HepG2 (cell line): Measurements from ENCODE around the gene DLL1. TPM values are rescaled to one million over a fixed set of nuclear protein-coding genes. Genes with fewer than 3 reads are reported as not detected.

Source experiments
- ATAC-seq: fragments of 200-7000 bp; cut with Tn5 transposase; 3 replicates; pipeline ENCODE4 v1.9.1; 2020; ENCODE audit warnings: mild to moderate bottlenecking, moderate library complexity
- BruUV-seq: library from RNA; stranded (reverse); fragments of 400-500 nt; replicated peaks from 2 replicates; lab custom pipeline; 2021; lab: Mats Ljungman, UMichigan
- CTCF ChIA-PET: fragments of 300-600 bp; formaldehyde crosslinking; extraction: SDS; loops from one replicate; lab custom pipeline; 2021; ENCODE audit warnings: low total read pairs, inconsistent platforms, low intra/inter-chr PET ratio; lab: Yijun Ruan, JAX
- POLR2A ChIA-PET: fragments of 350-600 bp; sonication (Branson Sonifier 250); formaldehyde crosslinking; loops from one replicate; lab custom pipeline; 2020; ENCODE audit warnings: antibody characterized with exemption, inconsistent platforms; lab: Yijun Ruan, JAX
- DNase-seq: peaks from one replicate; pipeline ENCODE4 v3.0.0-alpha.2; 2015; ENCODE audit warnings: low spot score
- FAIRE-seq: peaks from 3 replicates; lab custom pipeline; 2011; peaks lifted over from hg19 to GRCh38; lab: Jason Lieb, UNC
- H2AFZ ChIP-seq: one replicate; pipeline ENCODE4 v1.6.1; 2011; ENCODE audit warnings: low read length, inconsistent platforms
- H3K27ac ChIP-seq: fragments of 300-600 bp; 3 replicates; pipeline ENCODE4 v1.8.0; 2011; ENCODE audit warnings: mixed run types, mild to moderate bottlenecking, mixed read lengths, low read length, inconsistent platforms; ENCODE audit not compliant: insufficient read depth; ENCODE audit errors: extremely low read length
- H3K27me3 ChIP-seq, 2 experiments: fragments of 200-600 bp in 1 of 2; 2 replicates in 1 of 2; 3 replicates in 1 of 2; pipeline versions ENCODE4 v1.6.0 to v1.8.0; 2011; ENCODE audit warnings: low read length in 2 of 2, mild to moderate bottlenecking in 2 of 2, moderate library complexity in 2 of 2, inconsistent platforms in 1 of 2; ENCODE audit not compliant: insufficient read depth in 2 of 2, control insufficient read depth in 1 of 2
- H3K36me3 ChIP-seq, 2 experiments: fragments of 200-600 bp in 1 of 2; replicated peaks in 1 of 2; 2 replicates in 1 of 2; 3 replicates in 1 of 2; pipeline versions ENCODE4 v1.5.1 to v1.8.0; 2011; ENCODE audit warnings: low read length in 2 of 2, inconsistent platforms in 1 of 2; ENCODE audit not compliant: insufficient read depth in 2 of 2, control insufficient read depth in 1 of 2
- H3K4me1 ChIP-seq: 2 replicates; pipeline ENCODE4 v1.5.1; 2012; ENCODE audit warnings: low read length, inconsistent platforms; ENCODE audit not compliant: insufficient read depth
- H3K4me2 ChIP-seq: 2 replicates; pipeline ENCODE4 v1.6.0; 2011; ENCODE audit warnings: low read depth, low read length, inconsistent platforms
- H3K4me3 ChIP-seq, 3 experiments: fragments of 200-600 bp in 1 of 3; sonication (generic), shearing (Covaris generic) in 1 of 3; replicated peaks in 1 of 3; 2 replicates each; pipeline ENCODE4 v1.5.1; 2011 to 2016; ENCODE audit warnings: low read length in 3 of 3, inconsistent platforms in 2 of 3, low read depth in 2 of 3, mild to moderate bottlenecking in 2 of 3, control low read depth in 1 of 3, mixed read lengths in 1 of 3; ENCODE audit not compliant: insufficient read depth in 1 of 3
- H3K79me2 ChIP-seq: one replicate; pipeline ENCODE4 v1.6.1; 2011; ENCODE audit warnings: low read length, inconsistent platforms; ENCODE audit not compliant: insufficient read depth
- H3K9ac ChIP-seq: 2 replicates; pipeline ENCODE4 v1.6.0; 2011; ENCODE audit warnings: mild to moderate bottlenecking, low read depth, low read length, inconsistent platforms; ENCODE audit not compliant: insufficient read depth
- H3K9me3 ChIP-seq: 2 replicates; pipeline ENCODE4 v1.5.1; 2012; ENCODE audit warnings: mild to moderate bottlenecking, low read length
- H4K20me1 ChIP-seq: 2 replicates; pipeline ENCODE4 v1.6.0; 2011; ENCODE audit warnings: inconsistent platforms, mild to moderate bottlenecking, low read length, moderate library complexity; ENCODE audit not compliant: insufficient read depth
- BRF2 ChIP-seq: sonication (generic); formaldehyde crosslinking; IDR thresholded peaks from 2 replicates; pipeline ENCODE4 v1.8.1; 2022; ENCODE audit warnings: mild to moderate bottlenecking, missing genetic modification reagents
- CBX5 ChIP-seq: sonication (generic); formaldehyde crosslinking; IDR thresholded peaks from 2 replicates; pipeline ENCODE4 v1.4.0; 2020; ENCODE audit warnings: missing genetic modification reagents, borderline replicate concordance
- CEBPZ ChIP-seq: IDR thresholded peaks from 2 replicates; pipeline ENCODE4 v1.6.1; 2012; ENCODE audit warnings: low read length, improper control_type of control experiment
- GABPB1 ChIP-seq: IDR thresholded peaks from 2 replicates; pipeline ENCODE4 v1.6.1; 2016; ENCODE audit warnings: mild to moderate bottlenecking, missing genetic modification reagents, moderate library complexity, missing compliant biosample characterization
- KAT2B ChIP-seq: fragments of 150-350 bp; IDR thresholded peaks from 2 replicates; pipeline ENCODE4 v1.6.1; 2014; ENCODE audit warnings: low read depth, low read length, borderline replicate concordance
- MXD4 ChIP-seq: IDR thresholded peaks from 2 replicates; pipeline ENCODE4 v1.6.1; 2016; ENCODE audit warnings: mild to moderate bottlenecking, missing biosample characterization, missing genetic modification reagents
- NFE2L1 ChIP-seq: sonication (generic); formaldehyde crosslinking; IDR thresholded peaks from 2 replicates; pipeline ENCODE4 v1.4.0; 2020; ENCODE audit warnings: missing genetic modification reagents, mild to moderate bottlenecking, borderline replicate concordance
- NR2C2 ChIP-seq: sonication (generic); formaldehyde crosslinking; IDR thresholded peaks from 2 replicates; pipeline ENCODE4 v1.4.0; 2020; ENCODE audit warnings: missing genetic modification reagents, mild to moderate bottlenecking, moderate library complexity, borderline replicate concordance
- PHB2 ChIP-seq: fragments of 450-650 bp; IDR thresholded peaks from 2 replicates; pipeline ENCODE4 v1.6.1; 2018; ENCODE audit not compliant: partially characterized antibody
- PRMT3 ChIP-seq: sonication (generic); formaldehyde crosslinking; IDR thresholded peaks from 2 replicates; pipeline ENCODE4 v1.8.1; 2022; ENCODE audit warnings: low read depth, mild to moderate bottlenecking, moderate library complexity, missing genetic modification reagents, borderline replicate concordance
- SP4 ChIP-seq: sonication (generic); formaldehyde crosslinking; IDR thresholded peaks from 2 replicates; pipeline ENCODE4 v1.8.1; 2023; ENCODE audit warnings: mild to moderate bottlenecking, missing genetic modification reagents
- ZNF282 ChIP-seq: fragments of 450-650 bp; IDR thresholded peaks from 2 replicates; pipeline ENCODE4 v1.6.1; 2018; ENCODE audit not compliant: partially characterized antibody
- ZNF7 ChIP-seq: IDR thresholded peaks from 2 replicates; pipeline ENCODE4 v1.6.1; 2016; ENCODE audit warnings: missing biosample characterization, missing genetic modification reagents
- ZNF782 ChIP-seq: sonication (generic); formaldehyde crosslinking; IDR thresholded peaks from 2 replicates; pipeline ENCODE4 v1.4.0; 2020; ENCODE audit warnings: missing genetic modification reagents, mild to moderate bottlenecking, borderline replicate concordance
- WGBS: methylation state at CpG from one replicate; pipeline ENCODE4 v1.1.6; 2017; ENCODE audit warnings: low lambda C conversion rate; 5-methylcytosine and 5-hydroxymethylcytosine counted together
- in situ Hi-C: cut with HindIII; loops from 2 replicates; pipeline ENCODE4 v1.10.0; 2017; ENCODE audit warnings: low pct_unique_long_range_greater_than_20kb; ENCODE audit not compliant: extremely low pct_ligation_motif_present
- intact Hi-C: fragments of 100-400 bp; cut with micrococcal nuclease; formaldehyde crosslinking; loops from one replicate; pipeline ENCODE4 v1.10.0; 2022; ENCODE audit not compliant: unreplicated experiment
- polyA plus RNA-seq, 8 experiments: library from polyadenylated mRNA; depleted of rRNA in 3 of 8; stranded (reverse) in 7 of 8; unstranded in 1 of 8; fragments of >200 nt; fragmentation: Illumina TruSeq in 4 of 8; extraction: Trizol in 4 of 8; gene quantifications; 2 replicates each; pipeline versions ENCODE4 v1.2.1 to v1.2.3, GENCODE V29; 2011 to 2016; ENCODE audit warnings: low read depth in 4 of 8, missing spikeins in 1 of 8, mixed read lengths in 1 of 8; ENCODE audit not compliant: insufficient read depth in 1 of 8
- total RNA-seq, 5 experiments: library from RNA; depleted of rRNA; stranded (reverse); fragments of >200 nt; fragmentation: Illumina TruSeq; extraction: Trizol; gene quantifications; 2 replicates each; pipeline ENCODE4 v1.2.3, GENCODE V29; 2016; ENCODE audit warnings: low read depth in 1 of 5
- TF ChIP-seq, protein P1 (sequence below): sonication (generic); formaldehyde crosslinking; IDR thresholded peaks from 2 replicates; pipeline ENCODE4 v1.5.1; 2020; ENCODE audit warnings: missing genetic modification reagents, mild to moderate bottlenecking, borderline replicate concordance
- TF ChIP-seq, protein P2 (sequence below): sonication (generic); formaldehyde crosslinking; IDR thresholded peaks from 2 replicates; pipeline ENCODE4 v1.8.1; 2023; ENCODE audit warnings: mild to moderate bottlenecking, missing genetic modification reagents, borderline replicate concordance

The DLL1 gene
- total and polyA plus RNA-seq, 2 of the 13 experiments (the other 11 are each of a cell fraction or from before 2014, with no cell fraction given): not detected

DNA sequence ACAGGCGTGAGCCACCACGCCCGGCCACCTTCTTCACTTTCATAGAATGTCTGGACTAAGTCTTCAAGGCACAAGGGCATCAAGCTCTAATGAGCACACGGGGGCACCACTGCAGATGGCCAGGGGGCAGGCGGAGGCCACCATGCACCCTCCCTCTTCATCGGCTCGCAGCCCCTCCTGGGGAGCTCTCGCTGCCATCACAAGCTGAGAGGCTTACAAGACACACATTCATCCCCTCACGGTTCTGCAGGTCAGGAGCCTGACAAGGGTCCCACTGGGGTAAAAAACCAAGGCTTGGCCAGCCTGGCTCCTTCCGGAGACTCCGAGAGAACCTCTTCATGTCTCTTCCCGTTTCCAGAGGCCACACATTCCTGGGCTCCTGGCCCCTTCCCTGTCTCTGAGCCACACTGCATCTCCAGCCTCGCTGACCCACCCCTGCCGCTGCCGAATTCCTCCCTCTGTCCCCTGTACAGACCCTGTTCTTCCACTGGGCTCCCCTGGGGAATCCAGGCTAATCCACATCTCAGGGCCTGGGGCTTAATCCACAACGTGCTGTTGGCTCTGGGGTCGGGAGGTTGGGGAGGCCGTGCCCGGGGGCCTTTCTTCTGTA lies 19.8 kb downstream of the DLL1 start:
- no peak for ATAC-seq
- Histone ChIP-seq H3K4me3 (no peak overlapping the region), H4K20me1 (no peaks in the 10 kb centered on the region), H3K27ac (no peak overlapping the region), H3K9me3 (no peaks in the 10 kb centered on the region), H3K79me2 (no peaks in the 10 kb centered on the region), H3K36me3 (no peaks in the 10 kb centered on the region), H3K4me2 (no peak overlapping the region), H3K27me3 (peaks cover 38 to 85% of the 10 kb centered on the region in 2 experiments), H3K9ac (no peak overlapping the region), H2AFZ (no peak overlapping the region), H3K4me1 (peaks cover 4% of the 10 kb centered on the region)
- POLR2A ChIA-PET: no interaction called here
- DNase-seq: no peak
- BruUV-seq: no TSS peak
- intact Hi-C loops: no loop called here
- in situ Hi-C loops: no loop called here
- CTCF ChIA-PET: no interaction called here
- 13% methylated on average over 17 of the region's 19 CpGs for WGBS
- no peak for FAIRE-seq
- TF ChIP-seq PRMT3: no peak
- TF ChIP-seq NFE2L1 (CRISPR knock-in tag): no peak
- TF ChIP-seq GABPB1 (CRISPR knock-in tag): no peak
- TF ChIP-seq, protein P1, sequence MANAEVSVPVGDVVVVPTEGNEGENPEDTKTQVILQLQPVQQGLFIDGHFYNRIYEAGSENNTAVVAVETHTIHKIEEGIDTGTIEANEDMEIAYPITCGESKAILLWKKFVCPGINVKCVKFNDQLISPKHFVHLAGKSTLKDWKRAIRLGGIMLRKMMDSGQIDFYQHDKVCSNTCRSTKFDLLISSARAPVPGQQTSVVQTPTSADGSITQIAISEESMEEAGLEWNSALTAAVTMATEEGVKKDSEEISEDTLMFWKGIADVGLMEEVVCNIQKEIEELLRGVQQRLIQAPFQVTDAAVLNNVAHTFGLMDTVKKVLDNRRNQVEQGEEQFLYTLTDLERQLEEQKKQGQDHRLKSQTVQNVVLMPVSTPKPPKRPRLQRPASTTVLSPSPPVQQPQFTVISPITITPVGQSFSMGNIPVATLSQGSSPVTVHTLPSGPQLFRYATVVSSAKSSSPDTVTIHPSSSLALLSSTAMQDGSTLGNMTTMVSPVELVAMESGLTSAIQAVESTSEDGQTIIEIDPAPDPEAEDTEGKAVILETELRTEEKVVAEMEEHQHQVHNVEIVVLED (CRISPR knock-in tag): no peak
- no peak for TF ChIP-seq BRF2
- TF ChIP-seq NR2C2 (CRISPR knock-in tag): no peak
- TF ChIP-seq SP4 (CRISPR knock-in tag): no peak
- no peak for TF ChIP-seq ZNF782 (CRISPR knock-in tag)
- TF ChIP-seq CEBPZ: no peak
- no peak for TF ChIP-seq ZNF7 (CRISPR knock-in tag)
- TF ChIP-seq ZNF282: no peak
- TF ChIP-seq, protein P2, sequence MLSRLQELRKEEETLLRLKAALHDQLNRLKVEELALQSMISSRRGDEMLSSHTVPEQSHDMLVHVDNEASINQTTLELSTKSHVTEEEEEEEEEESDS (CRISPR knock-in tag): no peak
- no peak for TF ChIP-seq MXD4 (CRISPR knock-in tag)
- TF ChIP-seq KAT2B: no peak
- TF ChIP-seq PHB2: no peak
- no peak for TF ChIP-seq CBX5
